ACC112 (cell line): ENCODE measurements around the gene SAMD4A.

Experiments used
- H2AFZ ChIP-seq: fragments of 200-600 bp; sonication (generic); one replicate; pipeline ENCODE4 v1.6.0; 2017; ENCODE audit warnings: antibody characterized with exemption, low read length; ENCODE audit not compliant: unreplicated experiment
- H3K27ac ChIP-seq: fragments of 200-600 bp; sonication (generic); 2 replicates; pipeline ENCODE4 v1.5.1; 2014; ENCODE audit warnings: low read depth, mild to moderate bottlenecking, antibody characterized with exemption, low read length, moderate library complexity
- H3K27me3 ChIP-seq: fragments of 200-600 bp; sonication (generic); 2 replicates; pipeline ENCODE4 v1.6.1; 2014; ENCODE audit warnings: mild to moderate bottlenecking, antibody characterized with exemption, low read length, moderate library complexity, mixed read lengths; ENCODE audit not compliant: insufficient read depth
- H3K36me3 ChIP-seq: fragments of 200-600 bp; sonication (generic); 2 replicates; pipeline ENCODE4 v1.6.1; 2016; ENCODE audit warnings: mild to moderate bottlenecking, antibody characterized with exemption, low read length, moderate library complexity, mixed read lengths; ENCODE audit not compliant: insufficient read depth
- H3K4me1 ChIP-seq: fragments of 200-600 bp; sonication (generic); one replicate; pipeline ENCODE4 v1.6.1; 2016; ENCODE audit warnings: low read length, mixed read lengths; ENCODE audit not compliant: insufficient read depth, unreplicated experiment, control insufficient read depth
- H3K4me3 ChIP-seq: fragments of 200-600 bp; sonication (generic); 2 replicates; pipeline ENCODE4 v1.5.1; 2014; ENCODE audit warnings: mild to moderate bottlenecking, low read depth, low read length
- H3K79me2 ChIP-seq: fragments of 200-600 bp; sonication (generic); one replicate; pipeline ENCODE4 v1.6.0; 2016; ENCODE audit warnings: low read length; ENCODE audit not compliant: control insufficient read depth, unreplicated experiment, insufficient read depth

The SAMD4A gene

DNA sequence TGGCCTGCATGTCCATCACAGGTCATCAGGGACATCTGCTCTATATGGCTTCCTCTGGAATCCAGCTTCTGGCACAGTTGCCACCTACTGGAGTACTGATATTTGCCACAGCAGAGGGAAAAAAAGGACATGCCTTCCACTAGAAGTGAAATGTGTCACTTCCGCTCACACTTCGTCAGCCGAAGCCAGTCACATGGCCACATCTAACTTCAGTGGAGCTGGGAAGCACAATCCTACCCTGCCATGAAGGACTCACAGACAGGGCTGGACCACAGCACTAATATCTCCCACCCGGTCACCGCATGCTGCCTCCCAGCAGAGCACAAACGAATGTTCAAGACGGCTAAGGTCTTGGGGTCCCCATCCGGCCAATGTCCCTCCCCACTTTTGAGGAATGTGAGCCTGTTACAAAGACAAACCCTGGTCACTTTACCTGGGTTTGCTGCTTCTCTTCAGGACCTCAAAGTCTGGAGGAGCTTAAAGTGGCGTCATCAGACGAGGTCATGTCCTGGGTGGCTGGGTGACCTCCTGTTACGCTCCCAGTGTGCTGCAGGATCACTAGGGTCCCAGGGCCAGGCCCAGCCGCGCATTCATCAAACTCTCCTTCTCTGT, 237.1 kb downstream of the SAMD4A start:
- Histone ChIP-seq H3K4me3 (no peak overlapping the region), H3K4me1 (peaks cover 6% of the 10 kb centered on the region), H2AFZ (no peak overlapping the region), H3K79me2 (no peaks in the 10 kb centered on the region), H3K36me3 (no peaks in the 10 kb centered on the region), H3K27ac (no peak overlapping the region), H3K27me3 (no peaks in the 10 kb centered on the region)

DNA sequence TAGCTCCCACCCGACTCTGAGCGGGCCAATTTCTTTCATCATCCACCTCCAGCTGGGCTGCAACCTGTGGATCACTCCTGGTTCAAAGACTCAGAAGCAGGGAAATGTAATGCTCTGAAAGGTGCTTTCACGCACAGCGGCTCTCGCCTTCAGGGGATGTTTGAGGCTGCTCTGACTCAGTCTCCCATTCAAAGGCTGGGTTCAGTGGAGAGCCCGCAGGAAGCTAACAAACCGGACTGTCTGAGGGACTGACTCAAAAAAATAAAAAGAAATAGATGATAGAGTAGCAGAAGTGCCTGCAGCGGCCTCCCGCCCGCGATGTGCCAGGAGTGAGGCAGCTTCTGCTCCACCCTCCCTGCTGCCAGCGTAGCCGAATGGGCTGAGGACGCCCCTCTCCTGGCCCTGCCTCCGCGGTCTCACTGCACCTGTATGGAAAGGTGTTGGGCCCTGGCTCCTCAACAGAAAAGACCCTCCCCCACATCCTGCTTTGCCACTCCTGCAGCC, 237.7 kb downstream of the SAMD4A start:
- Histone ChIP-seq H3K27ac (no peak overlapping the region), H2AFZ (no peak overlapping the region), H3K27me3 (no peaks in the 10 kb centered on the region), H3K4me3 (no peak overlapping the region), H3K36me3 (no peaks in the 10 kb centered on the region), H3K4me1 (peaks cover 6% of the 10 kb centered on the region), H3K79me2 (no peaks in the 10 kb centered on the region)

- no peak overlapping the region for H3K27ac ChIP-seq
- H2AFZ ChIP-seq: no peak overlapping the region
- H3K4me3 ChIP-seq: no peak overlapping the region
- no peaks in the 10 kb centered on the region for H3K27me3 ChIP-seq
- no peaks in the 10 kb centered on the region for H3K79me2 ChIP-seq
- H3K4me1 ChIP-seq: peaks cover 6% of the 10 kb centered on the region
- H3K36me3 ChIP-seq: no peaks in the 10 kb centered on the region
Measured at GRCh38 chr14:54805070-54805444, 238.1 kb downstream of the SAMD4A start.

GRCh38 chr14:54805445-54806322, 238.8 kb downstream of the SAMD4A start:
- H3K79me2 ChIP-seq: no peaks in the 10 kb centered on the region
- peak overlapping the region; percentile 53 for H2AFZ ChIP-seq
- H3K27me3 ChIP-seq: no peaks in the 10 kb centered on the region
- no peaks in the 10 kb centered on the region for H3K36me3 ChIP-seq
- H3K4me3 ChIP-seq: peak overlapping the region; percentile 63
- H3K4me1 ChIP-seq: peaks cover 6% of the 10 kb centered on the region
- no peak overlapping the region for H3K27ac ChIP-seq

DNA sequence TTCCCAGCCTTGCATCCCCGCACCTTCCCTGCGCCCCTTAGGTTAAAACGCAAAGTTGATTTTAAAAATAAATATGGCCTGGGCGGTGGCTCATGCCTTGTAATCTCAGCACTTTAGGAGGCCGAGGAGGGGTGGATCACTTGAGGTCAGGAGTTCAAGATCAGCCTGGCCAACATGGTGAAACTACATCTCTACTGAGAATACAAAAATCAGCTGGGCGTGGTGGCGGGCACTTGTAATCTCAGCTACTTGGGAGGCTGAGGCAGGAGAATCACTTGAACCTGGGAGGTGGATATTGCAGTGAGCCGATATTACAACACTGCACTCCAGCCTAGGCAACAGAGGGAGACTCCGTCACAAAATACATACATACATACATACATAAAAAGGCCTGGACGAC, 239.7 kb downstream of the SAMD4A start:
- H3K4me3 ChIP-seq: no peak overlapping the region
- H3K79me2 ChIP-seq: no peaks in the 10 kb centered on the region
- H3K4me1 ChIP-seq: peaks cover 6% of the 10 kb centered on the region
- no peak overlapping the region for H3K27ac ChIP-seq
- no peaks in the 10 kb centered on the region for H3K36me3 ChIP-seq
- peaks cover 7% of the 10 kb centered on the region; the same call in 1 of the 2 replicates for H3K27me3 ChIP-seq
- no peak overlapping the region for H2AFZ ChIP-seq

DNA sequence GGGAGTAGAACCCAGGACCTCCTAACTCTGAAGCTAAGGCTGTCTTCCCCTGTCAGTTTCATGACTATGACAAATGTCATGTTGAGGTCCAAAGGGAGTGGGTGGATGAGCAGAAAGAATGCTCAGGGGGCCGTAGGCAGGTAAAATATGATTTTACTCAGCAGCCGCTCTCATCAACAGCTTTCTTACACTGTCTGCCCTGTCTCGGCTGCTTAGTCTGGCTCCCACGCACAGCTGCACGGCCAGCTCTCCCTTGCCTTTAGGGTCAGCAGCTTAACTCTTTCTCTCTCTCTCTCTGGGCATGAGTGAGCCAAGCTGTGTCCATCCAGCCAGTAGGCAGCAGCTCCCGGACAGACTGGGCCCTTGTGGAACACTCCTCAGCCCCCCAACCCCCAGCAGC, 240.5 kb downstream of the SAMD4A start:
- Histone ChIP-seq H3K4me3 (no peak overlapping the region), H3K79me2 (no peaks in the 10 kb centered on the region), H3K27me3 (peaks cover 15% of the 10 kb centered on the region; the same call in 1 of the 2 replicates), H3K27ac (no peak overlapping the region), H3K4me1 (peaks cover 6% of the 10 kb centered on the region), H3K36me3 (no peaks in the 10 kb centered on the region), H2AFZ (no peak overlapping the region)

DNA sequence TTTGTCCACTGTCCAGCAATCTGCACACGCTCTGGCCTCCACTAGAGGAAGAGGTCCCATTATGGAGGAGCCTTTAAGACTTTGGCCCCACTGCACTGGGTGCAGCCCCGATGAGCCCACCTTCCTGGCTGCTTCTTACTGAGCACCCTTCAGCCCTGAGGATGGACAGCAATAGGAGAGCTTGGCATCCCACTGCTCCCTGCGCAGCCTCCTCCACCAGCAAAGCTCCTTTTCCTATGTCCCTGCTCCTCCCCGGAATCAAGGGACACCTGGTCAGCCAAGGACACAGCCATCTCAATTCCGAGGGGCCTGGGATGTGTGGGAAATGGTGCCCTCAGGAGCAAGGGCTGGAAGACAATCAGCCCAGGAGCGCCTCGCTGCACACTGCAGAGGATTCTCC, 241.0 kb downstream of the SAMD4A start:
- Histone ChIP-seq H3K36me3 (no peaks in the 10 kb centered on the region), H3K4me3 (no peak overlapping the region), H2AFZ (no peak overlapping the region), H3K27ac (no peak overlapping the region), H3K4me1 (peaks cover 6% of the 10 kb centered on the region), H3K27me3 (peaks cover 20% of the 10 kb centered on the region), H3K79me2 (no peaks in the 10 kb centered on the region)

GRCh38 chr14:54808326-54809161, 241.6 kb downstream of the SAMD4A start:
- Histone ChIP-seq H3K4me1 (peaks cover 6% of the 10 kb centered on the region), H3K27me3 (peaks cover 25% of the 10 kb centered on the region), H3K36me3 (no peaks in the 10 kb centered on the region), H2AFZ (no peak overlapping the region), H3K27ac (no peak overlapping the region), H3K4me3 (no peak overlapping the region), H3K79me2 (no peaks in the 10 kb centered on the region)

- H2AFZ ChIP-seq: no peak overlapping the region
- peaks cover 25% of the 10 kb centered on the region for H3K27me3 ChIP-seq
- peaks cover 6% of the 10 kb centered on the region for H3K4me1 ChIP-seq
- H3K36me3 ChIP-seq: no peaks in the 10 kb centered on the region
- no peak overlapping the region for H3K4me3 ChIP-seq
- no peaks in the 10 kb centered on the region for H3K79me2 ChIP-seq
- no peak overlapping the region for H3K27ac ChIP-seq
Measured at GRCh38 chr14:54809767-54810166, 242.8 kb downstream of the SAMD4A start.

DNA sequence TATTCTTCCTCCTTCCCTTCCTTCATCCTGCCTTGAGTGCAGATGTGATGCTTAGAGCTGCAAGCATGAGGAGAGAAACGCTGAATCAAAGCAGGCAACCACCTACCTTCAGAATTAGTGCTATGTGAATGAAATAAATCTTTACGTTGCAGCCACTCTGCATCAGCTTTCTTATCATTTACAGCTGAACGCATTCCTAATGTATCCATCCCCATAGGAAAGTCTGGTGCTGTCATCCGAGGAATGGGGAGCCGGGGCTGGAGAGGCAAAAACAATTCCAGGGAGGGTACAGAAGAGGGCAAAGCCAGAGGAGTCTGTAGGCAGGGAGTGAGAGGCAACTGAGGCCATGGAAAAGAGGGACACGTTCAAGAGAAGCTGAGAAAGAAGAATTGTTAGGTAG, 245.7 kb downstream of the SAMD4A start:
- H3K27me3 ChIP-seq: peaks cover 25% of the 10 kb centered on the region
- H3K36me3 ChIP-seq: no peaks in the 10 kb centered on the region
- H2AFZ ChIP-seq: no peak overlapping the region
- H3K4me3 ChIP-seq: no peak overlapping the region
- no peak overlapping the region for H3K27ac ChIP-seq
- H3K4me1 ChIP-seq: no peaks in the 10 kb centered on the region
- H3K79me2 ChIP-seq: no peaks in the 10 kb centered on the region
